K562 (cell line): Measurements from ENCODE around the gene CNN3. TPM values are rescaled to one million over a fixed set of nuclear protein-coding genes. Genes with fewer than 3 reads are reported as not detected.

ENCODE experiments used
- ATAC-seq: fragments of 200-7000 bp; cut with Tn5 transposase; 3 replicates; pipeline ENCODE4 v1.9.1; 2020; ENCODE audit warnings: moderate library complexity
- BruUV-seq: library from RNA; stranded (reverse); fragments of 400-500 nt; replicated peaks from 2 replicates; lab custom pipeline; 2021; lab: Mats Ljungman, UMichigan
- CTCF ChIA-PET: fragments of 300-600 bp; formaldehyde crosslinking; extraction: SDS; loops from one replicate; lab custom pipeline; 2021; ENCODE audit warnings: low intra/inter-chr PET ratio; lab: Yijun Ruan, JAX
- POLR2A ChIA-PET: fragments of 300-600, 350-650 bp; sonication (Branson Sonifier 250); formaldehyde crosslinking; extraction: SDS; loops from one replicate; lab custom pipeline; 2021; ENCODE audit warnings: antibody characterized with exemption, inconsistent platforms; lab: Yijun Ruan, JAX
- DNase-seq, 4 experiments: peaks; one replicate each; pipeline versions ENCODE4 v3.0.0 to v3.0.0-alpha.2; 2011 to 2018; ENCODE audit warnings: low spot score in 3 of 4, mixed read lengths in 3 of 4; ENCODE audit errors: extremely low read depth in 1 of 4
- FAIRE-seq: peaks from 2 replicates; lab custom pipeline; 2011; peaks lifted over from hg19 to GRCh38; lab: Jason Lieb, UNC
- H2AFZ ChIP-seq: 2 replicates; pipeline ENCODE4 v1.6.0; 2011; ENCODE audit warnings: low read depth, low read length, control low read depth, inconsistent platforms
- H3K27ac ChIP-seq: fragments of 200-600 bp; 3 replicates; pipeline ENCODE4 v1.8.0; 2011; ENCODE audit warnings: low read depth, mild to moderate bottlenecking, control low read depth, inconsistent platforms, low read length, moderate library complexity, mixed read lengths; ENCODE audit errors: extremely low read depth
- H3K27me3 ChIP-seq, 2 experiments: fragments of 300-600 bp in 1 of 2; 2 replicates in 1 of 2; 3 replicates in 1 of 2; pipeline versions ENCODE4 v1.6.0 to v1.8.0; 2011; ENCODE audit warnings: inconsistent platforms in 2 of 2, low read length in 2 of 2, mild to moderate bottlenecking in 1 of 2, mixed read lengths in 1 of 2, moderate library complexity in 1 of 2; ENCODE audit not compliant: control insufficient read depth in 2 of 2, insufficient read depth in 2 of 2
- H3K36me3 ChIP-seq: fragments of 300-600 bp; 3 replicates; pipeline ENCODE4 v1.8.0; 2011; ENCODE audit warnings: mild to moderate bottlenecking, low read length, inconsistent platforms; ENCODE audit not compliant: control insufficient read depth, insufficient read depth
- H3K4me1 ChIP-seq, 2 experiments: fragments of 200-600 bp in 1 of 2; replicated peaks in 1 of 2; 2 replicates in 1 of 2; 3 replicates in 1 of 2; pipeline versions ENCODE4 v1.5.1 to v1.8.0; 2011; ENCODE audit warnings: inconsistent platforms in 2 of 2, low read length in 2 of 2, mild to moderate bottlenecking in 1 of 2, mixed read lengths in 1 of 2, moderate library complexity in 1 of 2; ENCODE audit not compliant: control insufficient read depth in 2 of 2, insufficient read depth in 2 of 2
- H3K4me2 ChIP-seq: 2 replicates; pipeline ENCODE4 v1.6.1; 2011; ENCODE audit warnings: low read length, control low read depth, inconsistent platforms, mixed read lengths; ENCODE audit not compliant: insufficient read depth
- H3K4me3 ChIP-seq: fragments of 200-600 bp; sonication (generic), shearing (Covaris generic); 2 replicates; pipeline ENCODE4 v1.5.1; 2016; ENCODE audit warnings: control low read depth, inconsistent platforms
- H3K79me2 ChIP-seq: fragments of 200-600 bp; 3 replicates; pipeline ENCODE4 v1.8.0; 2011; ENCODE audit warnings: low read length, inconsistent platforms; ENCODE audit not compliant: control insufficient read depth, insufficient read depth
- H3K9ac ChIP-seq, 2 experiments: 2 replicates each; pipeline versions ENCODE4 v1.6.0 to v1.6.1; 2011; ENCODE audit warnings: low read depth in 2 of 2, low read length in 2 of 2, control low read depth in 1 of 2, inconsistent platforms in 1 of 2, mild to moderate bottlenecking in 1 of 2, mixed read lengths in 1 of 2; ENCODE audit not compliant: insufficient read depth in 1 of 2
- H3K9me1 ChIP-seq: one replicate; pipeline ENCODE4 v1.6.0; 2011; ENCODE audit warnings: inconsistent platforms, mild to moderate bottlenecking, low read length, moderate library complexity; ENCODE audit not compliant: control insufficient read depth, insufficient read depth
- H3K9me3 ChIP-seq: replicated peaks from 2 replicates; pipeline ENCODE4 v1.5.1; 2011; ENCODE audit warnings: low read depth, low read length, inconsistent platforms; ENCODE audit not compliant: control insufficient read depth, insufficient read depth
- H4K20me1 ChIP-seq: replicated peaks from 2 replicates; pipeline ENCODE4 v1.6.1; 2011; ENCODE audit warnings: low read length, inconsistent platforms, mixed read lengths; ENCODE audit not compliant: control insufficient read depth, insufficient read depth
- CEBPB ChIP-seq: fragments of 450-650 bp; IDR thresholded peaks from 2 replicates; pipeline ENCODE4 v1.6.1; 2016; ENCODE audit warnings: missing genetic modification characterization, missing compliant biosample characterization
- CHD2 ChIP-seq: IDR thresholded peaks from 2 replicates; pipeline ENCODE4 v1.6.1; 2011; ENCODE audit warnings: low read depth, low read length
- CREB1 ChIP-seq, 2 experiments: sonication (generic) in 1 of 2; formaldehyde crosslinking in 1 of 2; IDR thresholded peaks; 2 replicates each; pipeline versions ENCODE4 v1.6.1 to v1.8.0; 2012 to 2022; ENCODE audit warnings: inconsistent platforms in 1 of 2, mild to moderate bottlenecking in 1 of 2, missing genetic modification reagents in 1 of 2, moderate library complexity in 1 of 2
- FUS ChIP-seq: fragments of 200-400 bp; formaldehyde crosslinking; optimal IDR thresholded peaks from 2 replicates; pipeline ENCODE3; 2017; ENCODE audit warnings: low read depth, low read length
- GMEB1 ChIP-seq: fragments of 250-450 bp; sonication (Bioruptor Pico); IDR thresholded peaks from 2 replicates; pipeline ENCODE4 v1.4.0; 2020; ENCODE audit warnings: mild to moderate bottlenecking
- HMG20A ChIP-seq: fragments of 450-650 bp; formaldehyde crosslinking; conservative IDR thresholded peaks from 2 replicates; pipeline ENCODE4 v1.4.0; 2020; ENCODE audit warnings: mild to moderate bottlenecking, mixed read lengths
- HNRNPL ChIP-seq: fragments of 200-400 bp; formaldehyde crosslinking; IDR thresholded peaks from 2 replicates; pipeline ENCODE4 v1.6.1; 2017; ENCODE audit warnings: low read depth, mild to moderate bottlenecking, low read length
- MAFK ChIP-seq: IDR thresholded peaks from 2 replicates; pipeline ENCODE4 v1.6.1; 2011; ENCODE audit warnings: low read length, improper control_type of control experiment
- NELFE ChIP-seq: IDR thresholded peaks from 2 replicates; pipeline ENCODE4 v1.6.1; 2011; ENCODE audit warnings: mild to moderate bottlenecking; ENCODE audit not compliant: insufficient read depth, insufficient read length
- SMAD1 ChIP-seq: fragments of 150-350 bp; IDR thresholded peaks from 2 replicates; pipeline ENCODE4 v1.6.1; 2014; ENCODE audit warnings: low read length, low read depth; ENCODE audit not compliant: partially characterized antibody
- TSHZ1 ChIP-seq: fragments of 250-450 bp; sonication (Bioruptor Pico); IDR thresholded peaks from 2 replicates; pipeline ENCODE4 v1.4.0; 2020; ENCODE audit warnings: mild to moderate bottlenecking, moderate library complexity
- VEZF1 ChIP-seq: fragments of 200-800 bp; sonication (Bioruptor generic); IDR thresholded peaks from 2 replicates; pipeline ENCODE4 v1.6.1; 2017; ENCODE audit warnings: missing genetic modification characterization, missing compliant biosample characterization
- ZNF12 ChIP-seq: sonication (generic); formaldehyde crosslinking; IDR thresholded peaks from 2 replicates; pipeline ENCODE4 v1.4.0; 2020; ENCODE audit warnings: mild to moderate bottlenecking, missing genetic modification reagents
- ZNF263 ChIP-seq: sonication (generic); formaldehyde crosslinking; IDR thresholded peaks from 2 replicates; pipeline ENCODE4 v1.8.0; 2022; ENCODE audit warnings: mild to moderate bottlenecking, missing genetic modification reagents, borderline replicate concordance
- ZNF395 ChIP-seq: fragments of 200-800 bp; sonication (Bioruptor generic); IDR thresholded peaks from 2 replicates; pipeline ENCODE4 v1.6.1; 2017; ENCODE audit warnings: missing genetic modification characterization, missing compliant biosample characterization
- WGBS: fragments of 100-300 bp; shearing (Covaris generic); methylation state at CpG from one replicate; pipeline ENCODE4 v1.1.6; 2016; ENCODE audit warnings: low coverage, mixed read lengths; ENCODE audit not compliant: insufficient coverage; ENCODE audit errors: missing lambda C conversion rate; 5-methylcytosine and 5-hydroxymethylcytosine counted together
- in situ Hi-C: fragments of 300-500 bp; cut with MboI; formaldehyde crosslinking; loops from 4 replicates; pipeline ENCODE4 v1.15.0; 2018; ENCODE audit warnings: inconsistent platforms, mixed read lengths
- intact Hi-C: fragments of 100-400 bp; cut with micrococcal nuclease; formaldehyde crosslinking; loops from 2 replicates; pipeline ENCODE4 v1.14.2; 2022
- polyA plus RNA-seq, 8 experiments: library from polyadenylated mRNA; depleted of rRNA in 4 of 8; stranded (reverse) in 5 of 8; unstranded in 3 of 8; fragments of >200 nt; fragmentation: Nextera tagmentation in 2 of 8; fragmentation: Illumina TruSeq in 1 of 8; extraction: Ambion mirVana in 2 of 8; extraction: Trizol in 1 of 8; gene quantifications; 2 replicates each; pipeline versions ENCODE4 v1.2.1 to v1.2.3, GENCODE V29; 2011 to 2014; ENCODE audit warnings: inconsistent platforms in 1 of 8, missing spikeins in 1 of 8
- total RNA-seq, 7 experiments: library from RNA; depleted of rRNA in 6 of 7; stranded (reverse); fragments of >200 nt in 6 of 7; fragmentation: Illumina TruSeq in 2 of 7; extraction: Trizol in 2 of 7; gene quantifications; 2 replicates each; pipeline versions ENCODE4 v1.2.1 to v1.2.3, GENCODE V29; 2011 to 2021; ENCODE audit warnings: low replicate concordance in 1 of 7

Gene CNN3
- total and polyA plus RNA-seq, 9 of the 15 experiments (the other 6 are each of a cell fraction or from before 2014, with no cell fraction given): 0.06 to 0.62 (median 0.18) TPM; not detected in 4

GRCh38 chr1:94971491-94971924 is 44.6 kb upstream of the CNN3 start:
- H3K27ac ChIP-seq: no peak overlapping the region
- intact Hi-C loops: no loop called here
- BruUV-seq: no TSS peak
- no peaks in the 10 kb centered on the region for H3K9me3 ChIP-seq
- ATAC-seq: no peak
- no peak for TF ChIP-seq ZNF263 (CRISPR knock-in tag)
- no peak for TF ChIP-seq FUS
- TF ChIP-seq VEZF1: no peak
- no peak for TF ChIP-seq HMG20A (CRISPR knock-in tag)
- TF ChIP-seq CREB1 (IDR thresholded peaks at IDR 0.05): no peak
- TF ChIP-seq CREB1 (CRISPR knock-in tag; IDR thresholded peaks at IDR 0.05): no peak
- no peak for TF ChIP-seq TSHZ1 (CRISPR knock-in tag)
- no peak for TF ChIP-seq ZNF395
- no peak for TF ChIP-seq GMEB1 (CRISPR knock-in tag)
- no peak for TF ChIP-seq ZNF12 (CRISPR knock-in tag)
- TF ChIP-seq MAFK: no peak
- no peak for TF ChIP-seq NELFE
- TF ChIP-seq HNRNPL: no peak
- no peak for TF ChIP-seq CHD2
- TF ChIP-seq CEBPB (tag): no peak
- TF ChIP-seq SMAD1: no peak
- H3K9me1 ChIP-seq: no peaks in the 10 kb centered on the region
- no peaks in the 10 kb centered on the region for H3K79me2 ChIP-seq
- FAIRE-seq: no peak
- CTCF ChIA-PET: no interaction called here
- 7% methylated on average over 6 of the region's 6 CpGs for WGBS
- no peaks in the 10 kb centered on the region for H4K20me1 ChIP-seq
- no peak overlapping the region for H2AFZ ChIP-seq
- H3K27me3 ChIP-seq: peaks cover 17 to 23% of the 10 kb centered on the region in 2 experiments; a peak in 3 of 5 replicates
- H3K4me3 ChIP-seq: no peak overlapping the region
- in situ Hi-C loops: no loop called here
- no peak for DNase-seq
- no peak overlapping the region for H3K9ac ChIP-seq
- no peak overlapping the region for H3K4me2 ChIP-seq
- H3K4me1 ChIP-seq: no peaks in the 10 kb centered on the region
- POLR2A ChIA-PET: no interaction called here
- H3K36me3 ChIP-seq: no peaks in the 10 kb centered on the region
